GM20431 (cell line): ENCODE results near the gene RRP12.

Experiments
- in situ Hi-C: fragments of 300-500 bp; cut with MseI, MboI; formaldehyde crosslinking; loops from one replicate; pipeline ENCODE4 v1.15.0; 2020; ENCODE audit warnings: low sequenced_read_pairs; ENCODE audit not compliant: unreplicated experiment

The RRP12 gene

GRCh38 chr10:97321032-97321803 lies 79.9 kb downstream of the RRP12 start:
- in situ Hi-C loops, result no loop called here

- in situ Hi-C loops, result no loop called here
These were observed 80.6 kb downstream of the RRP12 start for GRCh38 chr10:97320480-97321031.

- in situ Hi-C loops, result no loop called here
These were observed 81.3 kb downstream of the RRP12 start for GRCh38 chr10:97319671-97320479.

- in situ Hi-C loops, result no loop called here
These were observed 82.1 kb downstream of the RRP12 start, which contains the start of gene FRAT1 for GRCh38 chr10:97318772-97319651. Gene FRAT1, plus strand, starts transcription at chr10:97319271. Its CDS starts 183 bp downstream, at chr10:97319454.

GRCh38 chr10:97314671-97315070 lies 86.5 kb downstream of the RRP12 start:
- in situ Hi-C loops, result no loop called here

GRCh38 chr10:97312897-97313296 lies 88.2 kb downstream of the RRP12 start:
- in situ Hi-C loops, result no loop called here

GRCh38 chr10:97311111-97311626 lies 90.0 kb downstream of the RRP12 start:
- in situ Hi-C loops, result no loop called here

GRCh38 chr10:97307866-97308780 lies 93.0 kb downstream of the RRP12 start:
- in situ Hi-C loops, result no loop called here

GRCh38 chr10:97307441-97307840 lies 93.7 kb downstream of the RRP12 start:
- in situ Hi-C loops, result no loop called here
